ENCODE measurements around the gene PDE5A.
"Not testable (repeated sequence)": the region's sequence is repeated elsewhere in the genome, so short reads cannot be mapped to it uniquely, and the experiment has no call there.

Gene PDE5A

GRCh38 chr4:119643306-119644042 lies 14.9 kb upstream of the PDE5A start:
- Histone ChIP-seq H3K4me1 (ENCODE audit: insufficient read depth, low read length) (peaks cover 20% of the 10 kb centered on the region), H3K27ac (ENCODE audit: low read depth, low read length) (no peak overlapping the region), H3K9ac (ENCODE audit: low read length) (no peak overlapping the region), H3K4me3 (ENCODE audit: low read depth in 1 of 2, low read length in 2 of 2) (no peak overlapping the region), H3K9me3 (ENCODE audit: low read length) (no peaks in the 10 kb centered on the region), H3K36me3 (ENCODE audit: insufficient read depth, low read length) (no peaks in the 10 kb centered on the region), H3K27me3 (ENCODE audit: control insufficient read depth in 1 of 2, insufficient read depth in 2 of 2, low read length in 2 of 2) (no peaks in the 10 kb centered on the region)

DNA sequence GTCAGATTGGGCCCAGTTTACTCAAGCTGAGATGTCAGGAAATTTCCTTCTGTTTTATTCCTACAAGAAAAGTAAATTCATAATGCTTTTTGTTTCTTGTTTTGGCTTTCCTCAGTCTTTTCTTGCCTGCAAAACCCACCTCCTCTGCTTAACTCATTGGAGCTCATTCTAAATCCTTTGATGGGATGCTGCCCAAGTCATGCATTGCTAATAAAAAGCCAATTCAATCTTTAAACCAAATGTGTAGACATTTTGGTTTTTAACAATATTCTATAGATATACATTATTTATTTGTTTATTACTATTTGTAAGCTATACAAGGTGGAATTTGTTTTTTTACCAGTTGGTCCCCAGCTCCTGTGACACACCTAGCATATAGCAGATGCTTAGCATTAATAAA lies 13.2 kb upstream of the PDE5A start:
- H3K27ac ChIP-seq (ENCODE audit: low read depth, low read length), result no peak overlapping the region
- H3K4me1 ChIP-seq (ENCODE audit: insufficient read depth, low read length), result peaks cover 12% of the 10 kb centered on the region
- H3K9ac ChIP-seq (ENCODE audit: low read length), result no peak overlapping the region
- H3K4me3 ChIP-seq (ENCODE audit: low read depth in 1 of 2, low read length in 2 of 2), result no peak overlapping the region
- H3K36me3 ChIP-seq (ENCODE audit: insufficient read depth, low read length), result no peaks in the 10 kb centered on the region
- H3K9me3 ChIP-seq (ENCODE audit: low read length), result no peaks in the 10 kb centered on the region
- no peaks in the 10 kb centered on the region for H3K27me3 ChIP-seq (ENCODE audit: control insufficient read depth in 1 of 2, insufficient read depth in 2 of 2, low read length in 2 of 2)

DNA sequence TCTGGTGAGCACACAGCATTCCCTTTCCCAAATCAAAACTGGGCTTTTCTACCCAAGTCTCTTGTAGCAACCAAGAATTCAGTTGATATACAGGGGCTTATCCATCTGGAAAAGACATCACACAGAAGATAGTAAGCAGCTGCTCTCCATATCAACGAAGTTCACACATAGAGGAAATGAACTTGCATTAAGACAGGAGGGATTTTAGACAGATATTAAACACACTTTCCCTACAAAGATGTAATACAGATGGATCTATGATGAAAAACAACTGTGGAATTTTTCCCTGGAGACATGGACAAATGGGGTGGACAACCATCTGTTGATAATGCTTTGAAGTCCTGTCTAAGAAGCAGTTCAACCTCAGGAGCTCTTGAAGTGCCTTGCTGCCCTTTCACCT lies 9.8 kb upstream of the PDE5A start:
- H3K4me3 ChIP-seq (ENCODE audit: low read depth in 1 of 2, low read length in 2 of 2), result no peak overlapping the region
- H3K27ac ChIP-seq (ENCODE audit: low read depth, low read length), result no peak overlapping the region
- no peaks in the 10 kb centered on the region for H3K27me3 ChIP-seq (ENCODE audit: control insufficient read depth in 1 of 2, insufficient read depth in 2 of 2, low read length in 2 of 2)
- H3K9me3 ChIP-seq (ENCODE audit: low read length), result no peaks in the 10 kb centered on the region
- no peaks in the 10 kb centered on the region for H3K36me3 ChIP-seq (ENCODE audit: insufficient read depth, low read length)
- no peaks in the 10 kb centered on the region for H3K4me1 ChIP-seq (ENCODE audit: insufficient read depth, low read length)
- H3K9ac ChIP-seq (ENCODE audit: low read length), result no peak overlapping the region

GRCh38 chr4:119636851-119637250 lies 8.2 kb upstream of the PDE5A start:
- H3K9me3 ChIP-seq (ENCODE audit: low read length); H3K4me3 ChIP-seq (ENCODE audit: low read depth in 1 of 2, low read length in 2 of 2): not testable (repeated sequence)

DNA sequence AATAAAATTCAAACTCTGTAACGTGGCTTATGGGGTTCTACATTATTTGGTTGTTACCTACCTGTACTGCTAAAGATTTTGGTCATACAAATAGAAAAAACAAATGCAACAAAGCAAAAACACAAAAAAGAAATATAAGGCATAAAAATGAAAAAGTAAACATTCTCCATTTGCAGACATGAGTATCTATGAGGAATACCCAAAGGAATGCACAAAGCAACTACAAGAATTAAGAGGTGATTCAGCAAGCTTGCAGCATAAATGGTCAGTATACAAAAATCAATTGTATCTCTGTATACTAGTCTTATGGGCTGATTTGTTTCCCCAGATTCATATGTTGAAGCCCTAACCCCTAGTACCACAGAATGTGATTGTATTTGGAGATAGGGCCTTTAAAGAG lies 3.6 kb upstream of the PDE5A start:
- Histone ChIP-seq H3K27me3 (ENCODE audit: control insufficient read depth in 1 of 2, insufficient read depth in 2 of 2, low read length in 2 of 2) (no peaks in the 10 kb centered on the region), H3K36me3 (ENCODE audit: insufficient read depth, low read length) (no peaks in the 10 kb centered on the region), H3K9me3 (ENCODE audit: low read length) (no peaks in the 10 kb centered on the region), H3K9ac (ENCODE audit: low read length) (no peak overlapping the region), H3K4me3 (ENCODE audit: low read depth in 1 of 2, low read length in 2 of 2) (no peak overlapping the region), H3K27ac (ENCODE audit: low read depth, low read length) (no peak overlapping the region), H3K4me1 (ENCODE audit: insufficient read depth, low read length) (peaks cover 16% of the 10 kb centered on the region)

More at GRCh38 chr4:119636851-119637250, 8.2 kb upstream of the PDE5A start:
- not testable (repeated sequence) for H3K36me3 ChIP-seq (ENCODE audit: insufficient read depth, low read length); H3K27me3 ChIP-seq (ENCODE audit: control insufficient read depth in 1 of 2, insufficient read depth in 2 of 2, low read length in 2 of 2); H3K4me1 ChIP-seq (ENCODE audit: insufficient read depth, low read length); H3K9ac ChIP-seq (ENCODE audit: low read length); H3K27ac ChIP-seq (ENCODE audit: low read depth, low read length)

- Histone ChIP-seq H3K4me1 (ENCODE audit: insufficient read depth, low read length) (peaks cover 16% of the 10 kb centered on the region), H3K36me3 (ENCODE audit: insufficient read depth, low read length) (no peaks in the 10 kb centered on the region), H3K9me3 (ENCODE audit: low read length) (no peaks in the 10 kb centered on the region), H3K9ac (ENCODE audit: low read length) (peak overlapping the region; percentile 39), H3K4me3 (ENCODE audit: low read depth in 1 of 2, low read length in 2 of 2) (peak overlapping the region; percentile 89 to 92), H3K27ac (ENCODE audit: low read depth, low read length) (peak overlapping the region; percentile 91), H3K27me3 (ENCODE audit: control insufficient read depth in 1 of 2, insufficient read depth in 2 of 2, low read length in 2 of 2) (no peaks in the 10 kb centered on the region)
Measured at GRCh38 chr4:119629142-119629471, 503 bp upstream of the PDE5A start.

GRCh38 chr4:119627267-119628255 lies 1.0 kb downstream of the PDE5A start:
- no peaks in the 10 kb centered on the region for H3K36me3 ChIP-seq (ENCODE audit: insufficient read depth, low read length)
- peaks cover 24% of the 10 kb centered on the region for H3K4me1 ChIP-seq (ENCODE audit: insufficient read depth, low read length)
- H3K4me3 ChIP-seq (ENCODE audit: low read depth in 1 of 2, low read length in 2 of 2), result peak overlapping the region; percentile 89 to 92
- H3K9ac ChIP-seq (ENCODE audit: low read length), result peak overlapping the region; percentile 87
- H3K27me3 ChIP-seq (ENCODE audit: control insufficient read depth in 1 of 2, insufficient read depth in 2 of 2, low read length in 2 of 2), result no peaks in the 10 kb centered on the region
- peak overlapping the region; percentile 91 for H3K27ac ChIP-seq (ENCODE audit: low read depth, low read length)
- H3K9me3 ChIP-seq (ENCODE audit: low read length), result no peaks in the 10 kb centered on the region

DNA sequence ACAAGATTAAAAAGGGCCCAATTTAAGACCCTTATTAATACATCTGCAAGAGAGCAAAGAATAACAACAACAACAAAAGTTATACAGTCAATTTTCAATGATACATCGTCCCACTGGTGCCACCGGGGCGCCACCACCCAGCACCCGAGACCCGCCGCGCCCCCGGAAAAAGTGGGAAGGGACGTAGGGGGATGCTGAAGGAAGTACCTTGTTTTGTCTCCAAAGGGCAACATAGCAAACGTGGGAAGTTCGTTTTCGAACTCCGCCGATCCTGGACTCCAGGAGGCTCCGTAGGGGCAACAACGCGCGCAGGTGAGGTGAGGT lies 1.7 kb downstream of the PDE5A start:
- Histone ChIP-seq H3K36me3 (ENCODE audit: insufficient read depth, low read length) (no peaks in the 10 kb centered on the region), H3K27me3 (ENCODE audit: control insufficient read depth in 1 of 2, insufficient read depth in 2 of 2, low read length in 2 of 2) (no peaks in the 10 kb centered on the region), H3K4me3 (ENCODE audit: low read depth in 1 of 2, low read length in 2 of 2) (peak overlapping the region; percentile 89 to 92), H3K9ac (ENCODE audit: low read length) (peak overlapping the region; percentile 87), H3K27ac (ENCODE audit: low read depth, low read length) (peak overlapping the region; percentile 84), H3K9me3 (ENCODE audit: low read length) (no peaks in the 10 kb centered on the region), H3K4me1 (ENCODE audit: insufficient read depth, low read length) (peaks cover 24% of the 10 kb centered on the region)

DNA sequence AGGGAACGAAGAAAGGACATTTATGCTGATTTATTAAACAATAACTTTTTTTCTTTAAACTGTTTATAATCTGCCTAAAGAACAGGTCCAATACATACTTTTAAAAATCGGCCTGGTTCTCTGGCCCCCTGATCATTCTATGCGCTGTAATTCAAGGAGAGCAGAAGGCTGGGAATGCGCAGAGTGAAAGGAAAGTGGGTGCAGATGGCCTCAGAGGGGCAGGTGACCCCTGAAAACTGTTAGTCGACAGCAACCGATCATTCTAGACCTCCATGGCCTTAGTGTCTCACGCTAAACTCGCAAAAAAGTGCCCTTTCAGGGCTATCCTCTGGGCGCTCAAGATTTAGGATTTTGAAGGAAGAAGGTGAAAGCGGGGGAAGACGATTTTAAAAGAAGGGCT lies 2.2 kb downstream of the PDE5A start:
- Histone ChIP-seq H3K9me3 (ENCODE audit: low read length) (no peaks in the 10 kb centered on the region), H3K4me3 (ENCODE audit: low read depth in 1 of 2, low read length in 2 of 2) (peak overlapping the region; percentile 89 to 92), H3K27me3 (ENCODE audit: control insufficient read depth in 1 of 2, insufficient read depth in 2 of 2, low read length in 2 of 2) (no peaks in the 10 kb centered on the region), H3K9ac (ENCODE audit: low read length) (peak overlapping the region; percentile 87), H3K4me1 (ENCODE audit: insufficient read depth, low read length) (peaks cover 24% of the 10 kb centered on the region), H3K36me3 (ENCODE audit: insufficient read depth, low read length) (no peaks in the 10 kb centered on the region), H3K27ac (ENCODE audit: low read depth, low read length) (peak overlapping the region; percentile 84)

- Histone ChIP-seq H3K27me3 (ENCODE audit: control insufficient read depth in 1 of 2, insufficient read depth in 2 of 2, low read length in 2 of 2) (no peaks in the 10 kb centered on the region), H3K4me1 (ENCODE audit: insufficient read depth, low read length) (peaks cover 22% of the 10 kb centered on the region), H3K36me3 (ENCODE audit: insufficient read depth, low read length) (no peaks in the 10 kb centered on the region), H3K27ac (ENCODE audit: low read depth, low read length) (peak overlapping the region; percentile 84), H3K9ac (ENCODE audit: low read length) (peak overlapping the region; percentile 87), H3K9me3 (ENCODE audit: low read length) (no peaks in the 10 kb centered on the region), H3K4me3 (ENCODE audit: low read depth in 1 of 2, low read length in 2 of 2) (peak overlapping the region; percentile 89 to 92)
Measured at GRCh38 chr4:119625761-119626160, 2.8 kb downstream of the PDE5A start.

DNA sequence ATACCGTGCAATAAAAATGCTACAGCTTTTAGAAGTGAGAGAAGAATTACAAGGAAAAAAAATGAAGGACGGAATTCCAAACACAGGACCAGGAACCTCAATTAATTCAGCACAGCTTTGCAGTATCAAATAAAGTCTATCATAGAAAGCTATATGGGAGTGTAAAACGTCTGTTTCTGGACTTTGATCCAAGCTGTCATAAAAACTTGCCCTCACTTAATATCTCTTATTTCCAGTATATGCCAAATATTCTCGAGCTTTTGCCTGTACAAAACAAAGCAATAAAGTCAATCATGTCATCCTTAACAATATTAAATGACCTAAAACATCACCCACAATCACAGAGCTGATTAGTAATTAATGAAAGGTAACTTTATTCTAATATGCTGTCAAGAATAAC lies 4.2 kb downstream of the PDE5A start:
- Histone ChIP-seq H3K4me3 (ENCODE audit: low read depth in 1 of 2, low read length in 2 of 2) (peak overlapping the region in 1 of 2 donors; percentile 89), H3K9ac (ENCODE audit: low read length) (peak overlapping the region; percentile 20), H3K27ac (ENCODE audit: low read depth, low read length) (peak overlapping the region; percentile 84)

More for the DNA sequence above, 4.2 kb downstream of the PDE5A start:
- Histone ChIP-seq H3K4me1 (ENCODE audit: insufficient read depth, low read length) (peaks cover 26% of the 10 kb centered on the region), H3K27me3 (ENCODE audit: control insufficient read depth in 1 of 2, insufficient read depth in 2 of 2, low read length in 2 of 2) (no peaks in the 10 kb centered on the region), H3K9me3 (ENCODE audit: low read length) (no peaks in the 10 kb centered on the region), H3K36me3 (ENCODE audit: insufficient read depth, low read length) (no peaks in the 10 kb centered on the region)

Data from muscle layer of colon (tissue), 2 donors.